Measurements from ENCODE around the gene APPL1.

Gene APPL1

DNA sequence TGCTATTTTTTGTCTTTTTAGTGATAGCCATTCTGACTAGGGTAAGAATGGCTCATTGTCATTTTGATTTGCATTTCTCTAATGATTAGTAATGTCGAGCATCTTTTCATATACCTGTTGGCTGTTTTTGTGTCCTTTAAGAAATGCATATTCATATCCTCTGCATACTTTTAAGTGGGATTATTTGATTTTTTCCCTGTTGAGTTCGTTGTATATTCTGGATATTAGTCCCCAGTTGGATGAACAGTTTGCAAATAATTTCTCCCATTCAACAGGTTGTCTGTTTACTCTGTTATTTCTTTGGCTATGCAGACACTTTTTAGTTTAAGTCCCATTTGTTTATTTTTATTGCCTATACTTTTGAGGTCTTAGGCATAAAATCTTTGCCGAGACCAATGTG, 34.4 kb downstream of the APPL1 start:
- peaks cover 31 to 54% of the 10 kb centered on the region in 2 donors for H3K36me3 ChIP-seq (ENCODE audit: control insufficient read depth in 2 of 2, insufficient read depth in 2 of 2, low read length in 2 of 2)
- no peaks in the 10 kb centered on the region for H3K4me1 ChIP-seq (ENCODE audit: control insufficient read depth in 2 of 2, insufficient read depth in 2 of 2, low read length in 2 of 2)
- H3K27ac ChIP-seq (ENCODE audit: low read depth in 2 of 2, low read length in 2 of 2): no peak overlapping the region
- no peak overlapping the region for H3K9ac ChIP-seq (ENCODE audit: low read depth in 1 of 2, low read length in 2 of 2)
- H3K4me3 ChIP-seq (ENCODE audit: low read length in 2 of 2): no peak overlapping the region
- H3K9me3 ChIP-seq (ENCODE audit: control insufficient read depth in 2 of 2, low read length in 2 of 2): no peaks in the 10 kb centered on the region
- H3K27me3 ChIP-seq (ENCODE audit: control insufficient read depth in 2 of 2, insufficient read depth in 2 of 2, low read length in 2 of 2): no peaks in the 10 kb centered on the region

DNA sequence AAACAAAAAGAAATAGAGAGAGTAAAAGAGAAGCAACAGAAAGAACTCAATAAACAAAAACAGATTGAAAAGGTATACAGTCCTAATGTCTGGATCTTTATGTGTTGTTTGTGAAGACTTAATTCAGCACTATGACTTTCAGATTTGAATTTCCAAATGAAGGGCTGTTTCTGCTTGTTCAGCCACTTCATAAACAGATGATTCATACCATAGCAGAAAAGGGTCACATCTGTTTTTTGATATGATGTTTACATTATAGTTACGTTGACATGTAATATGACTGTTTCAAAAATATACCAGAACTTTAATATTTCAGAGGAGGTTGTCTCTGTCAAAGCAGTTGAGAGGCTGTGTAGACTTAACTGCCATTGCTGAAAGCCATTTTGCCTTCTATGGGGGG, 40.9 kb downstream of the APPL1 start:
- no peak overlapping the region for H3K4me3 ChIP-seq (ENCODE audit: low read length in 2 of 2)
- no peaks in the 10 kb centered on the region for H3K27me3 ChIP-seq (ENCODE audit: control insufficient read depth in 2 of 2, insufficient read depth in 2 of 2, low read length in 2 of 2)
- H3K27ac ChIP-seq (ENCODE audit: low read depth in 2 of 2, low read length in 2 of 2): no peak overlapping the region
- H3K36me3 ChIP-seq (ENCODE audit: control insufficient read depth in 2 of 2, insufficient read depth in 2 of 2, low read length in 2 of 2): peaks cover 23 to 52% of the 10 kb centered on the region in 2 donors
- no peaks in the 10 kb centered on the region for H3K9me3 ChIP-seq (ENCODE audit: control insufficient read depth in 2 of 2, low read length in 2 of 2)
- H3K4me1 ChIP-seq (ENCODE audit: control insufficient read depth in 2 of 2, insufficient read depth in 2 of 2, low read length in 2 of 2): no peaks in the 10 kb centered on the region
- no peak overlapping the region for H3K9ac ChIP-seq (ENCODE audit: low read depth in 1 of 2, low read length in 2 of 2)

DNA sequence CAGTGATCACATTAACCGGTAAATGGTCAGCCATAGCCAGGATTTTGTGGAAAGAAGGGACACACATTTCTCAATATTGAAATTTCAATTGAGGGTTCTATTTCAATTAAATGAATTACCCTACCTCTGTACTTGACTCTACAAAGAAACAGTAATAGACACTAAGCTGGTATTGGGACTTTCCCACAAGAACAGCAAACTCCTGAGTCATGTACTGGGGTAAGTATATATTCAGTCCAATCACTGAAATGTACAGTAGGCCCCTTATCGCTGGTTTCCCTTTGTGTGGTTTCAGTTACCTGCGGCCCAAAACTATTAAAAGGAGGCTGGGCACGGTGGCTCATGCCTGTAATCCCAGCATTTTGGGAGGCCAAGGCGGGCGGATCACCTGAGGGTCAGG, 47.3 kb downstream of the APPL1 start:
- Histone ChIP-seq H3K36me3 (ENCODE audit: control insufficient read depth in 2 of 2, insufficient read depth in 2 of 2, low read length in 2 of 2) (peaks cover 1 to 16% of the 10 kb centered on the region in 2 donors), H3K27ac (ENCODE audit: low read depth in 2 of 2, low read length in 2 of 2) (no peak overlapping the region), H3K4me3 (ENCODE audit: low read length in 2 of 2) (no peak overlapping the region), H3K27me3 (ENCODE audit: control insufficient read depth in 2 of 2, insufficient read depth in 2 of 2, low read length in 2 of 2) (no peaks in the 10 kb centered on the region), H3K9ac (ENCODE audit: low read depth in 1 of 2, low read length in 2 of 2) (no peak overlapping the region), H3K9me3 (ENCODE audit: control insufficient read depth in 2 of 2, low read length in 2 of 2) (peaks cover 0 to 2% of the 10 kb centered on the region in 2 donors), H3K4me1 (ENCODE audit: control insufficient read depth in 2 of 2, insufficient read depth in 2 of 2, low read length in 2 of 2) (no peaks in the 10 kb centered on the region)

DNA sequence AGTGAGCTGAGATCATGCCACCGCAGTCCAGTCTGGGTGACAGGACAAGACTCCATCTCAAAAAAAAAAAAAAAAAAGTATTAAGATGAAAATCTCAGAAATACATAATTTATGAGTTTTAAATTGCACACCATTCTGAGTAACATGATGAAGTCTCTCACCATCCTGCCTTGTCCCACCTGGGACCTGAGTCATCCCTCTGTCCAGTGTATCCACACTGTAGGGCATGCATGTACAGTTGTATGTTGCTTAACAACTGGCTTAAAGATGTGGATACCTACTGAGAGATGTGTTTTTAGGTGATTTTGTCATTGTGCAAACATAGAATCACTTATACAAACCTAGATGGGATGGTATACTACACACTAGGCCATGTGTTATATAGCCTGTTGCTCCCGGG, 47.9 kb downstream of the APPL1 start:
- H3K4me1 ChIP-seq (ENCODE audit: control insufficient read depth in 2 of 2, insufficient read depth in 2 of 2, low read length in 2 of 2): no peaks in the 10 kb centered on the region
- H3K9me3 ChIP-seq (ENCODE audit: control insufficient read depth in 2 of 2, low read length in 2 of 2): peaks cover 0 to 2% of the 10 kb centered on the region in 2 donors
- no peak overlapping the region for H3K27ac ChIP-seq (ENCODE audit: low read depth in 2 of 2, low read length in 2 of 2)
- no peak overlapping the region for H3K9ac ChIP-seq (ENCODE audit: low read depth in 1 of 2, low read length in 2 of 2)
- H3K4me3 ChIP-seq (ENCODE audit: low read length in 2 of 2): no peak overlapping the region
- H3K27me3 ChIP-seq (ENCODE audit: control insufficient read depth in 2 of 2, insufficient read depth in 2 of 2, low read length in 2 of 2): no peaks in the 10 kb centered on the region
- peaks cover 0 to 11% of the 10 kb centered on the region in 2 donors for H3K36me3 ChIP-seq (ENCODE audit: control insufficient read depth in 2 of 2, insufficient read depth in 2 of 2, low read length in 2 of 2)

DNA sequence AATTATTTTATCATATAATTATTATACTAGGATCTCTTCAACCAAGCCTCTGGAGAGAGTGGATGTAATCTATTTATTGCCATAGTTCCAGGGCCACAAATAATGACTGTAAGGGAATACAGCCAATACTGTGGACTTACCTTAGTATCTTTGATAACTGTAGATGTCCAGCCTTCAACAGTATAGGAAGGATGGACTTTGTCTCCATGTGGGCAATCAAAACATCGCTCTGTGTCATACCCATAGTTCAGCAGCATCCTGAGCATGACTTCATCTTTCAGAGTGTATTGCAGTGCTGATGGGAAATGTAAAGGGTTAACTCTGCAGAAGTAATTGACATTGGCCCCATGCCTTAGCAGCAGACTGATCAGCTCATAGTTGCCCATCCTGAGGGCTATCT, 50.7 kb downstream of the APPL1 start:
- H3K27ac ChIP-seq (ENCODE audit: low read depth in 2 of 2, low read length in 2 of 2): no peak overlapping the region
- no peak overlapping the region for H3K4me3 ChIP-seq (ENCODE audit: low read length in 2 of 2)
- H3K36me3 ChIP-seq (ENCODE audit: control insufficient read depth in 2 of 2, insufficient read depth in 2 of 2, low read length in 2 of 2): peaks cover 0 to 5% of the 10 kb centered on the region in 2 donors
- no peaks in the 10 kb centered on the region for H3K4me1 ChIP-seq (ENCODE audit: control insufficient read depth in 2 of 2, insufficient read depth in 2 of 2, low read length in 2 of 2)
- H3K9ac ChIP-seq (ENCODE audit: low read depth in 1 of 2, low read length in 2 of 2): no peak overlapping the region
- H3K9me3 ChIP-seq (ENCODE audit: control insufficient read depth in 2 of 2, low read length in 2 of 2): peaks cover 0 to 2% of the 10 kb centered on the region in 2 donors
- H3K27me3 ChIP-seq (ENCODE audit: control insufficient read depth in 2 of 2, insufficient read depth in 2 of 2, low read length in 2 of 2): no peaks in the 10 kb centered on the region

DNA sequence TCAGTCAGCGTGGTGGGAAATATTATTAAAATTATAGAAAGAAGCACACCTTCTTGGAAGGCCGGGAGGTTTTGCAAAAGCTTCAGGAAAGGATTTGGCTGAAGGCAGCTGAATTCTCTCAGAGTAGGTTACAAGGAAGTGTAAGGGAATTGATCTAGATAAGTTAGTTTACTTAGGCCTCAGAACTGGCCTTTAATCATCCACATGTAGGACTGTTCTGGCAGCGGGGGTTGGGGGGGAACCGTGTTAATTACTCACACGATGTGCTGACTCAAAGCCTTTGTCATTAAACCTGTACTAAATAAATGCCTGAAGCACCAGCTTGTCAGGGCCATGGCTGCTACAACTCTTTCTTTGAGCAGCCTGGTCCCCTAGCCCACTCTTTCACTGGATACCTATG, 52.2 kb downstream of the APPL1 start:
- H3K4me1 ChIP-seq (ENCODE audit: control insufficient read depth in 2 of 2, insufficient read depth in 2 of 2, low read length in 2 of 2): no peaks in the 10 kb centered on the region

DNA sequence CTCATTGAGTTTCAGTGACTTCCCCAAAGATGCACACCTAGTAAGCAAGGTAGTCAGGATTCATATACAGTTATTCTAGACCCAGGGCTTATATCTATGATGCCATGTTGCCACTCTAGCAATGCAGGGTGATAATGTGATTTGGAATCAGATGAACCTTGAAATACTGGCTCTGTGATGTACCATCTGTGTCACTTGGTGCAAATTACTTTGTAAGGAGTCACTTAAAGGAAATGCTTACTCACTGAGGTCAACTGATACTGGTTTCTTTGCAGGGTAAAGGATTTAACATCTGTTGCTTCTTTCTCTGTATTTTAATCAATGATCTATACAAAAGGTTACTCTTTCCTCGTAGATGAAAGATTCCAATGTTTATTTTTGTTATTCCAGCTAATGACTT, 54.2 kb downstream of the APPL1 start:
- H3K9me3 ChIP-seq (ENCODE audit: control insufficient read depth in 2 of 2, low read length in 2 of 2): peaks cover 0 to 2% of the 10 kb centered on the region in 2 donors
- H3K36me3 ChIP-seq (ENCODE audit: control insufficient read depth in 2 of 2, insufficient read depth in 2 of 2, low read length in 2 of 2): no peaks in the 10 kb centered on the region
- H3K4me1 ChIP-seq (ENCODE audit: control insufficient read depth in 2 of 2, insufficient read depth in 2 of 2, low read length in 2 of 2): no peaks in the 10 kb centered on the region
- no peak overlapping the region for H3K27ac ChIP-seq (ENCODE audit: low read depth in 2 of 2, low read length in 2 of 2)
- no peak overlapping the region for H3K9ac ChIP-seq (ENCODE audit: low read depth in 1 of 2, low read length in 2 of 2)
- no peak overlapping the region for H3K4me3 ChIP-seq (ENCODE audit: low read length in 2 of 2)
- H3K27me3 ChIP-seq (ENCODE audit: control insufficient read depth in 2 of 2, insufficient read depth in 2 of 2, low read length in 2 of 2): no peaks in the 10 kb centered on the region

More for the DNA sequence above, 52.2 kb downstream of the APPL1 start:
- H3K9ac ChIP-seq (ENCODE audit: low read depth in 1 of 2, low read length in 2 of 2): no peak overlapping the region
- H3K27me3 ChIP-seq (ENCODE audit: control insufficient read depth in 2 of 2, insufficient read depth in 2 of 2, low read length in 2 of 2): no peaks in the 10 kb centered on the region
- peaks cover 0 to 2% of the 10 kb centered on the region in 2 donors for H3K9me3 ChIP-seq (ENCODE audit: control insufficient read depth in 2 of 2, low read length in 2 of 2)
- peaks cover 0 to 2% of the 10 kb centered on the region in 2 donors for H3K36me3 ChIP-seq (ENCODE audit: control insufficient read depth in 2 of 2, insufficient read depth in 2 of 2, low read length in 2 of 2)
- H3K27ac ChIP-seq (ENCODE audit: low read depth in 2 of 2, low read length in 2 of 2): no peak overlapping the region
- H3K4me3 ChIP-seq (ENCODE audit: low read length in 2 of 2): no peak overlapping the region

DNA sequence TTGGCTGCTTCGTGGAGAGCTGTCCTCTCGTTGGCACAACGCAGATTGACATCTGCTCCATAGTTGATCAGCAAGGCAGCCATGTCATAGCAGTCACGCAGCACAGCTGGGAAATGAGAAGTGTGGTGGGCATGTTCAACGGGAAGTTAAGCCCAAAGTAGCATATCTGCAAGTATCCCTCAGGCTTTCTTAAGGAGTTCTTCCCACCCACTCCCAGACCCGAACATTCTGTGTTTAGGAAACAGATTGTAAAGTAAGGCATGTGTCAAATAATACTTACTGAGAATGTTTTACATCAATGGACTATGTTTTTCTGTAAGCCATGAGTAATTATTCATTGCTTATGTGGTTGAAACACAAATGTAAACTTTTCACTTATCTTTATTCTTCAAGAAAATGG, 55.8 kb downstream of the APPL1 start:
- Histone ChIP-seq H3K36me3 (ENCODE audit: control insufficient read depth in 2 of 2, insufficient read depth in 2 of 2, low read length in 2 of 2) (no peaks in the 10 kb centered on the region), H3K4me3 (ENCODE audit: low read length in 2 of 2) (no peak overlapping the region), H3K9ac (ENCODE audit: low read depth in 1 of 2, low read length in 2 of 2) (no peak overlapping the region), H3K4me1 (ENCODE audit: control insufficient read depth in 2 of 2, insufficient read depth in 2 of 2, low read length in 2 of 2) (no peaks in the 10 kb centered on the region), H3K9me3 (ENCODE audit: control insufficient read depth in 2 of 2, low read length in 2 of 2) (peaks cover 0 to 2% of the 10 kb centered on the region in 2 donors), H3K27me3 (ENCODE audit: control insufficient read depth in 2 of 2, insufficient read depth in 2 of 2, low read length in 2 of 2) (no peaks in the 10 kb centered on the region), H3K27ac (ENCODE audit: low read depth in 2 of 2, low read length in 2 of 2) (no peak overlapping the region)

DNA sequence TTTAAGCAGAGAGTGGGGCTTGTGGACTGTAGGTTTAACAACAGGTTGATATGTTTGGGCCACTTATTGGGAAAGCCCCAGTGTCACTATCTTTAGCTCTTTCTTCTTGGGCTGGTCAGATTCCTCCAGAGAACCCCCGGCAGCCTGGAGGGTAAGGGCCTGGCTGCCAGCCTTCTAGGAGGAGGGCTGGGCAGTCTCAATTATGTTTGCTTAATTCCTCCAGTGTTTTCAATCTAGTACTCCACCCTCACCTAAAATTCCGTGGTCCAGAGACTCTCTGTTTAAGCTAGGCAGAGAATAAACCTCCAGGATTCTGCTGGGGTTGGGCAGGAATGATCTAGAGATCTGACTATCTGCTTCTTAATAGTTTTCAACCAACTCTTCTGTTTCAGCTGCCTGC, 59.7 kb downstream of the APPL1 start:
- Histone ChIP-seq H3K36me3 (ENCODE audit: control insufficient read depth in 2 of 2, insufficient read depth in 2 of 2, low read length in 2 of 2) (no peaks in the 10 kb centered on the region), H3K4me1 (ENCODE audit: control insufficient read depth in 2 of 2, insufficient read depth in 2 of 2, low read length in 2 of 2) (no peaks in the 10 kb centered on the region), H3K27ac (ENCODE audit: low read depth in 2 of 2, low read length in 2 of 2) (no peak overlapping the region), H3K9ac (ENCODE audit: low read depth in 1 of 2, low read length in 2 of 2) (no peak overlapping the region), H3K27me3 (ENCODE audit: control insufficient read depth in 2 of 2, insufficient read depth in 2 of 2, low read length in 2 of 2) (no peaks in the 10 kb centered on the region), H3K4me3 (ENCODE audit: low read length in 2 of 2) (no peak overlapping the region), H3K9me3 (ENCODE audit: control insufficient read depth in 2 of 2, low read length in 2 of 2) (no peaks in the 10 kb centered on the region)

DNA sequence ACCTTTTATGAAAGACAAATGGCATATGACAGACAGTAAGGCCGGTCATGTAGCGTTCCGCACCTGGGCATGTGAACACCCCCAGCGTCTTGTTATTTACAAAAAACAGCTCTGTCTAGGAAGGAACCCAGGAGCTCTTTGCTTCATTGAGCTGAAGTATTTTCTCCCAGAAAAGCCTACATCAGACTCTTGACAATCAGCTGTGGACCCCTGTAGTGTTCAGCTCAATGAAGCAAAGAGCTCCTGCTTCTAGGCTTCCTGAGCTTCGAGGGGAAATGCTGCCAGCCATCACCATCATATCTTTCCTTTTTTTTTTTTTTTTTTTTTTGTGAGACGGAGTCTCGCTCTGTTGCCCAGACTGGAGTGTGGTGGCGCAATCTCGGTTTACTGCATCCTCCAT, 60.9 kb downstream of the APPL1 start:
- H3K27me3 ChIP-seq (ENCODE audit: control insufficient read depth in 2 of 2, insufficient read depth in 2 of 2, low read length in 2 of 2): no peaks in the 10 kb centered on the region
- H3K4me3 ChIP-seq (ENCODE audit: low read length in 2 of 2): no peak overlapping the region
- no peaks in the 10 kb centered on the region for H3K9me3 ChIP-seq (ENCODE audit: control insufficient read depth in 2 of 2, low read length in 2 of 2)
- H3K9ac ChIP-seq (ENCODE audit: low read depth in 1 of 2, low read length in 2 of 2): no peak overlapping the region
- H3K36me3 ChIP-seq (ENCODE audit: control insufficient read depth in 2 of 2, insufficient read depth in 2 of 2, low read length in 2 of 2): no peaks in the 10 kb centered on the region
- no peak overlapping the region for H3K27ac ChIP-seq (ENCODE audit: low read depth in 2 of 2, low read length in 2 of 2)
- no peaks in the 10 kb centered on the region for H3K4me1 ChIP-seq (ENCODE audit: control insufficient read depth in 2 of 2, insufficient read depth in 2 of 2, low read length in 2 of 2)

All from mucosa of rectum (tissue), 2 donors.